NCI-H146 treated with DMSO at 0.1 percent for 48 hours (cell line): Measurements from ENCODE around the gene A3GALT2.

Experiments
- DNase-seq: peaks from one replicate; lab custom pipeline; 2025; ENCODE audit not compliant: unreplicated experiment; lab: John Stamatoyannopoulos, UW

Gene A3GALT2

GRCh38 chr1:33320619-33321165, at the start of gene A3GALT2:
A3GALT2 (minus strand) TSS chr1:33321098; CDS start chr1:33321098, 0 bp downstream.
- DNase-seq, result no peak

GRCh38 chr1:33370301-33370700, 49.4 kb upstream of the A3GALT2 start:
- DNase-seq, result no peak

- DNase-seq, result no peak
Measured at GRCh38 chr1:33369764-33370163, 48.9 kb upstream of the A3GALT2 start.

GRCh38 chr1:33369081-33369480, 48.2 kb upstream of the A3GALT2 start:
- DNase-seq, result no peak

- no peak for DNase-seq
Measured at GRCh38 chr1:33368431-33368830, 47.5 kb upstream of the A3GALT2 start.

GRCh38 chr1:33367485-33368405, 46.8 kb upstream of the A3GALT2 start:
- DNase-seq, result no peak

- DNase-seq, result no peak
Measured at GRCh38 chr1:33366762-33367484, 46.0 kb upstream of the A3GALT2 start.

- DNase-seq, result no peak
Measured at GRCh38 chr1:33365560-33365997, 44.7 kb upstream of the A3GALT2 start.

- no peak for DNase-seq
Measured at GRCh38 chr1:33364565-33364918, 43.6 kb upstream of the A3GALT2 start.

- DNase-seq, result no peak
Measured at GRCh38 chr1:33363470-33363861, 42.6 kb upstream of the A3GALT2 start.

GRCh38 chr1:33363021-33363420, 42.1 kb upstream of the A3GALT2 start:
- DNase-seq, result no peak

- DNase-seq, result no peak
Measured at GRCh38 chr1:33361532-33362235, 40.8 kb upstream of the A3GALT2 start.

GRCh38 chr1:33360367-33360766, 39.5 kb upstream of the A3GALT2 start:
- no peak for DNase-seq

- no peak for DNase-seq
Measured at GRCh38 chr1:33359931-33360330, 39.0 kb upstream of the A3GALT2 start.

GRCh38 chr1:33358795-33359503, 38.1 kb upstream of the A3GALT2 start:
- DNase-seq, result no peak

- DNase-seq, result no peak
Measured at GRCh38 chr1:33358114-33358794, 37.4 kb upstream of the A3GALT2 start.

GRCh38 chr1:33357099-33357498, 36.2 kb upstream of the A3GALT2 start:
- DNase-seq, result no peak

- DNase-seq, result no peak
Measured at GRCh38 chr1:33354707-33355316, 33.9 kb upstream of the A3GALT2 start.

GRCh38 chr1:33353531-33353930, 32.6 kb upstream of the A3GALT2 start:
- no peak for DNase-seq

GRCh38 chr1:33351281-33351660, 30.4 kb upstream of the A3GALT2 start:
- no peak for DNase-seq
